ENCODE data around the gene BICDL1.

- TF ChIP-seq POLR2A (IDR thresholded peaks at IDR 0.05) (no peak), CTCF (IDR thresholded peaks at IDR 0.05) (no peak), POLR2AphosphoS5 (IDR thresholded peaks at IDR 0.05) (no peak), EP300 (IDR thresholded peaks at IDR 0.05) (no peak)
Observed at GRCh38 chr12:120132054-120132836, 143.2 kb downstream of the BICDL1 start.

Data from upper lobe of left lung (tissue), 4 donors.